Activated effector memory CD4-positive, alpha-beta T cell treated with anti-CD3 and anti-CD28 coated beads, Interleukin-2, amount 50 U/mL, for 16 hours (primary cell): ENCODE data around the gene ITGA7.
"Not testable (repeated sequence)": the region's sequence is repeated elsewhere in the genome, so short reads cannot be mapped to it uniquely, and the experiment has no call there.

Experiments
- DNase-seq: peaks from one replicate; pipeline ENCODE4 v3.0.0-alpha.2; 2020

The ITGA7 gene

GRCh38 chr12:55676707-55677106 lies 31.0 kb downstream of the ITGA7 start:
- no peak for DNase-seq

- DNase-seq = no peak
Observed at GRCh38 chr12:55675666-55676065, 32.0 kb downstream of the ITGA7 start.

GRCh38 chr12:55673638-55674037 lies 34.1 kb downstream of the ITGA7 start:
- no peak for DNase-seq

GRCh38 chr12:55671746-55672145 lies 36.0 kb downstream of the ITGA7 start:
- no peak for DNase-seq

GRCh38 chr12:55670276-55670675 lies 37.4 kb downstream of the ITGA7 start:
- no peak for DNase-seq

- no peak for DNase-seq
Observed at GRCh38 chr12:55666508-55666907, 41.2 kb downstream of the ITGA7 start.

GRCh38 chr12:55664826-55665225 lies 42.9 kb downstream of the ITGA7 start:
- no peak for DNase-seq

- no peak for DNase-seq
Observed at GRCh38 chr12:55663391-55663790, 44.3 kb downstream of the ITGA7 start.

GRCh38 chr12:55659486-55660385 lies 48.0 kb downstream of the ITGA7 start:
- no peak for DNase-seq

- DNase-seq = no peak
Observed at GRCh38 chr12:55658635-55659391, 48.9 kb downstream of the ITGA7 start.

- DNase-seq = no peak
Observed at GRCh38 chr12:55658212-55658611, 49.5 kb downstream of the ITGA7 start.

GRCh38 chr12:55657212-55657611 lies 50.5 kb downstream of the ITGA7 start:
- DNase-seq = no peak

- no peak for DNase-seq
Observed at GRCh38 chr12:55654511-55655214, 53.0 kb downstream of the ITGA7 start.

GRCh38 chr12:55653031-55653430 lies 54.7 kb downstream of the ITGA7 start:
- no peak for DNase-seq

GRCh38 chr12:55652352-55652751 lies 55.4 kb downstream of the ITGA7 start:
- DNase-seq = no peak

- no peak for DNase-seq
Observed at GRCh38 chr12:55651299-55651683, 56.4 kb downstream of the ITGA7 start.

GRCh38 chr12:55650620-55651298 lies 56.9 kb downstream of the ITGA7 start:
- DNase-seq = not testable (repeated sequence)

GRCh38 chr12:55647027-55647426 lies 60.7 kb downstream of the ITGA7 start:
- DNase-seq = no peak

- no peak for DNase-seq
Observed at GRCh38 chr12:55644591-55644990, 63.1 kb downstream of the ITGA7 start.

GRCh38 chr12:55642669-55643068 lies 65.0 kb downstream of the ITGA7 start:
- no peak for DNase-seq

GRCh38 chr12:55642267-55642666 lies 65.4 kb downstream of the ITGA7 start:
- DNase-seq = no peak

GRCh38 chr12:55641595-55641994 lies 66.1 kb downstream of the ITGA7 start:
- DNase-seq = no peak

GRCh38 chr12:55637467-55637866 lies 70.2 kb downstream of the ITGA7 start:
- peak; percentile 74 for DNase-seq
